Tibial artery (tissue), 4 donors: ENCODE data around the gene FAM217A.

ENCODE experiments used
- DNase-seq, 2 donors: peaks; one replicate each; pipeline ENCODE4 v3.0.0-alpha.2; 2019
- H3K27ac ChIP-seq, 2 donors: fragments of 200-600 bp; sonication (generic) in 1 of 2; 1 replicate in 1 of 2; 2 replicates in 1 of 2; pipeline ENCODE4 v1.5.1; 2018 to 2019; ENCODE audit warnings: mild to moderate bottlenecking in 1 of 2
- H3K27me3 ChIP-seq, 2 donors: fragments of 200-600 bp; sonication (generic) in 1 of 2; one replicate each; pipeline versions ENCODE4 v1.5.1 to v1.6.0; 2016 to 2019
- H3K36me3 ChIP-seq, 3 donors: fragments of 200-600 bp; sonication (generic) in 2 of 3; one replicate each; pipeline ENCODE4 v1.5.1; 2016 to 2019; ENCODE audit warnings: mild to moderate bottlenecking in 2 of 3
- H3K4me1 ChIP-seq, 4 donors: fragments of 200-600 bp; sonication (generic) in 2 of 4; 1 replicate in 3 of 4; 2 replicates in 1 of 4; pipeline ENCODE4 v1.5.1; 2016 to 2019
- H3K4me3 ChIP-seq, 2 donors: fragments of 200-600 bp; sonication (generic) in 1 of 2; 1 replicate in 1 of 2; 2 replicates in 1 of 2; pipeline ENCODE4 v1.5.1; 2018 to 2019; ENCODE audit warnings: mild to moderate bottlenecking in 2 of 2
- H3K9me3 ChIP-seq, 3 donors: fragments of 200-600 bp; sonication (generic) in 1 of 3; one replicate each; pipeline ENCODE4 v1.5.1; 2016 to 2019
- CTCF ChIP-seq, 2 experiments: fragments of 200-600 bp in 1 of 2; fragments of 450-650 bp in 1 of 2; IDR thresholded peaks; one replicate each; pipeline ENCODE4 v1.5.1; 2017 to 2019; ENCODE audit warnings: antibody characterized with exemption in 2 of 2, mild to moderate bottlenecking in 1 of 2, moderate library complexity in 1 of 2
- intact Hi-C: fragments of 100-400 bp; cut with DNase I; formaldehyde crosslinking; loops from one replicate; pipeline ENCODE4 v1.15.0; 2023; ENCODE audit warnings: low total_unique reads

Gene FAM217A

GRCh38 chr6:4078691-4079471, at the start of gene FAM217A:
Gene FAM217A (minus strand): TSS chr6:4079137. CDS start chr6:4077414, 1,723 bp downstream.
- DNase-seq = no peak
- Histone ChIP-seq H3K27ac (no peak within 1 kb of the TSS), H3K4me3 (no peak within 1 kb of the TSS), H3K36me3 (no peaks in the 10 kb centered on the region), H3K9me3 (no peaks in the 10 kb centered on the region), H3K4me1 (peaks cover 0 to 4% (median 2%) of the 10 kb centered on the region in 4 donors), H3K27me3 (peaks cover 0 to 13% of the 10 kb centered on the region in 2 donors)
- no peak for TF ChIP-seq CTCF (IDR thresholded peaks at IDR 0.05)
- intact Hi-C loops = no loop called here

- Histone ChIP-seq H3K4me1 (peaks cover 0 to 15% (median 3%) of the 10 kb centered on the region in 4 donors), H3K27ac (no peak overlapping the region), H3K27me3 (no peaks in the 10 kb centered on the region), H3K4me3 (no peak overlapping the region), H3K9me3 (no peaks in the 10 kb centered on the region), H3K36me3 (peaks cover 62 to 92% (median 88%) of the 10 kb centered on the region in 3 donors)
- no peak for DNase-seq
- intact Hi-C loops = no loop called here
- TF ChIP-seq CTCF (IDR thresholded peaks at IDR 0.05) = no peak
Observed at GRCh38 chr6:4128072-4128471, 49.1 kb upstream of the FAM217A start.

- Histone ChIP-seq H3K4me3 (no peak overlapping the region), H3K36me3 (peaks cover 69 to 100% (median 91%) of the 10 kb centered on the region in 3 donors), H3K27ac (no peak overlapping the region), H3K4me1 (peaks cover 0 to 10% (median 3%) of the 10 kb centered on the region in 4 donors), H3K27me3 (no peaks in the 10 kb centered on the region), H3K9me3 (no peaks in the 10 kb centered on the region)
- peak; percentile 28 to 36 for TF ChIP-seq CTCF (IDR thresholded peaks at IDR 0.05)
- no peak for DNase-seq
- intact Hi-C loops = no loop called here
Observed at GRCh38 chr6:4125933-4126864, 47.3 kb upstream of the FAM217A start.

- H3K4me1 ChIP-seq = peaks cover 0 to 10% (median 3%) of the 10 kb centered on the region in 4 donors
- TF ChIP-seq CTCF (IDR thresholded peaks at IDR 0.05) = no peak
- H3K27ac ChIP-seq = no peak overlapping the region
- no peak overlapping the region for H3K4me3 ChIP-seq
- intact Hi-C loops = no loop called here
- no peaks in the 10 kb centered on the region for H3K9me3 ChIP-seq
- H3K36me3 ChIP-seq = peaks cover 74 to 100% (median 95%) of the 10 kb centered on the region in 3 donors
- H3K27me3 ChIP-seq = no peaks in the 10 kb centered on the region
- no peak for DNase-seq
Observed at GRCh38 chr6:4125500-4125899, 46.6 kb upstream of the FAM217A start.

GRCh38 chr6:4124351-4124750, 45.4 kb upstream of the FAM217A start:
- Histone ChIP-seq H3K27me3 (no peaks in the 10 kb centered on the region), H3K36me3 (peaks cover 74 to 100% (median 95%) of the 10 kb centered on the region in 3 donors), H3K4me3 (no peak overlapping the region), H3K27ac (no peak overlapping the region), H3K4me1 (peaks cover 0 to 10% (median 3%) of the 10 kb centered on the region in 4 donors), H3K9me3 (no peaks in the 10 kb centered on the region)
- no peak for TF ChIP-seq CTCF (IDR thresholded peaks at IDR 0.05)
- no peak for DNase-seq
- intact Hi-C loops = no loop called here
